Left ventricle myocardium superior (tissue), 1 donor: ENCODE measurements around the gene DRC7. TPM values are rescaled to one million over a fixed set of nuclear protein-coding genes. Genes with fewer than 3 reads are reported as not detected.
"Not testable (repeated sequence)": the region's sequence is repeated elsewhere in the genome, so short reads cannot be mapped to it uniquely, and the experiment has no call there.

Experiments used
- ATAC-seq: fragments of 200-7000 bp; cut with Tn5 transposase; one replicate; pipeline ENCODE4 v1.9.1; 2020; ENCODE audit warnings: mild to moderate bottlenecking, moderate library complexity
- DNase-seq: peaks from one replicate; pipeline ENCODE4 v3.0.0-alpha.2; 2020
- intact Hi-C: fragments of 100-400 bp; cut with micrococcal nuclease; formaldehyde crosslinking; loops from one replicate; pipeline ENCODE4 v1.11.0; 2022
- total RNA-seq: library from RNA; stranded (reverse); fragmentation: NEBNext Ultra II Directional; extraction: Animal tissue kit (Norgen Biotek cat#: 25700); gene quantifications from one replicate; pipeline ENCODE4 v1.2.1, GENCODE V29; 2021
- donor health status: DM: no; HTN: yes; CAD: no; lungs with severe emphysema.

DRC7 gene
- total RNA-seq, 1 donor from 2014 or later, result not detected

DNA sequence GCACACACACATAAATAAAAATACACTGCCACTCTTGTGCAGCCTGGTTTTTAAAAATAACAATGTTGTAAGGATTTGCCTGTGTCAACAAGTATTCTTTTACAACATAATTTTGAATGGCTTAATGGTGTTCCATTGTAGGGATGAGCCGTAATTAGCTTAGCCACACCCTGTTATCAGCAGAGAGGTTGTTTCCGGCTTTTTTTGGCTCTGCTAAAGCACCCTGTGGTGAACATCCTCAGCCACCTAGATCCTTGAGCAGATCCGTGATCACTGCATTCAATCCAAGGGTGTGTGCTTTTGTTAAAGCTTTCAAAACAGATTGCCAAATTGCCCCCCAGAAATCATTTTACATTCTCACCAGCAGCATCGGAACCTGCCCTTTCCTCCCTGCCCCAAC lies 47.9 kb downstream of the DRC7 start:
- ATAC-seq (no peak), DNase-seq (no peak)
- intact Hi-C loops, result no loop called here

DNA sequence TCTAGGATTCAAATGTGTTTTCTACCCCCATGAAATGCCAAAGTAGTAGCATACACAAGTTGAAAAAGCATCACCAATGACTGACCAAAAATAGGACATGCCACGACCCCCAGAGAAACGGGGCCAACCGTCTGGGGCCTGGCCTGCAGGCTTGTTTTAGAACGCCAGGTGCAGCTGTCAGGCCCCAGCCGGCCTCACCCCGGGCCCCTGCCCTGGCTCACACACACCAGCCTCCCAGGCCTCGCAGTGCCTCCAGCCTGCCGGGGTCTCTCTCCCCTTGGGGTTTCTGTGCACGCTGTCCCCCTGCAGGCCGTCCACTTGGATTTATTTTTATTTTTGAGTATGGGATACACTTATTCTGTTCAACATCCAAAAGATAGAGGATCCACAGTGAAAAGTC lies 48.9 kb downstream of the DRC7 start:
- ATAC-seq (no peak), DNase-seq (peak; percentile 23)

DNA sequence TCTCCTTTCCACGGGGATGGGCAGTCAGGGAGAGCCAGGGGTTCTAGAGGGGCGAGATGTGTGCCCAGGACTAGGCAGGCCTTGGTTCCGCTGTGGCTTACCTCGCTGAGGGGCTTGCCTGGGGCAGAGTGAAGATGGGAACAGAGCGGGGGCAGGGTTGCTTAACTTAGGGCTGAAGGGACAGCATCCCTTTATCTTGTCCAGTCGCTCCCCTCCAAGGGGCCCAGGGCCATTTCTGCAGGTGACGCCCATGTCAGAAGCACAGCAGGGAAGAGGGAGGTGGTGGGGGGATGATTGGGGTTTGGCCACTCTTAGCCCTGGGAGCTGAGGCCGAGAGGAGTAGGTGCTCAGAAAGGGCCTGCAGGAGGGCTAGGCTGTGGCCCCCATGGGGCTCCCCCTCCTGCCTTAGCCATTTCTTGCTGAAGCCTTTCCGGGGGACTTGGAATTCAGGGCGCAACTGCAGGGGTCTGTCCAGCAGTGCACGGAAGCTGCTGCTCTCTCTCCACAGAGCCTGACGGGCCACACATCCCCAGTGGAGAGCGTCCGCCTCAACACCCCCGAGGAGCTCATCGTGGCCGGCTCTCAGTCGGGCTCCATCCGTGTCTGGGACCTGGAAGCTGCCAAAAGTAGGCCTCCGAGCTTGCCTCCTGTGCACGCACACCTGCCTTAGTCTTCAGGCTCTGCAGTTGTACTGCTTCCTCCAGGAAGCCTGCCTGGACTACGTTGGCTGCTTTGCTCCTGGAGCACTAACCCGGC lies 49.5 kb downstream of the DRC7 start:
- DNase-seq (peak; percentile 17), ATAC-seq (no peak)
- intact Hi-C loops, result no loop called here

More for the DNA sequence above, 48.9 kb downstream of the DRC7 start:
- intact Hi-C loops, result no loop called here

DNA sequence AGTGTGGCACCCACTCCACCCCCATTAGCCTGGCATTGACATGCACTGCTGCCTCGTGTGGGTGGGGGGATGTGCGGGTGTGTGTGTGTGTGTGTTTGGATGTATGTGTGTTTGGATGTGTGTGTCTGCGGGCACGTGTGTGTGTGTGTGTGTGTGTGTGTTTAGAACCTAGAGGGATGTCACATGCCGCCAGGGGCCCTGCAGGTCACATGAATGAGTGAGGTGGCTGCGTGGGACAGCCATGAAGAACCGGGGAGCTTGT lies 50.0 kb downstream of the DRC7 start:
- intact Hi-C loops, result no loop called here
- DNase-seq (no peak), ATAC-seq (no peak)

DNA sequence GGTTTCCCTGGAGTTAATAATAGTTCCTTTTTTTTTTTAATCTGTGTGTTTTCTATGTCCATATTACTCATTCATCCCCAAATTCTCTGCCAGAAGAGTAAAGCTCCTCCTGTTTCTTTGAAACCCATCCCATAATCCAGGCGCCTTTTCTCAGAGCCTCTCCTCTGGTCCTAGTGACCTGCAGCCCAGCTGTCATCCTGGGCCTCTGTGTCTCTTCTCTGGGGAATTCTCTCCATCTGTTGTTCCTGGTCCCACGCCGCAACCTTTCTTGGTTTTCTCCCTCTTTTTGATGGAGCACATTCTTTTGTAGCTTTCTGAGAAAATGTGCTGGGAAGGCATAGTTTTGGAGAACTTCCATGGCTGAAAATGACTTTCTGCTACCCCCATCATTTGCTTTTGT lies 51.2 kb downstream of the DRC7 start:
- DNase-seq (no peak), ATAC-seq (no peak)
- intact Hi-C loops, result no loop called here

DNA sequence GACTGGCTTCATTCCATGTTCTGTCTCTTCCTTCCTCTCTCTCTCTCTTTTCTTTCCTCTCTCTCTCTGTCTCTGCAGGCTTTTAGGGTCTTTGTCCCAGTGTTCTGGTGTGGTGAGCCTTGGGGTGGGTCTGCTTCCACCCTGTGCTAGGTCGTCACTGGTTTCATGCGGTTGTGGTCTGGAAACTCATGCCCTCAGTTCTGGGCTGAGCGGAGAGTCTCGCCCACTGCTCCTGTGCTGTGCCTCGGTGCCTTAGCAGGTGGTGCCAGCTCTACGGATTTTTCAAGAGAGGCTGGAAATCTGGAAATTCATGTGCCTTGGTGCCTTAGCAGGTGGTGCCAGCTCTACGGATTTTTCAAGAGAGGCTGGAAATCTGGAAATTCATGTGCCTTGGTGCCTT lies 51.7 kb downstream of the DRC7 start:
- ATAC-seq, intact Hi-C loops: not testable (repeated sequence)

DNA sequence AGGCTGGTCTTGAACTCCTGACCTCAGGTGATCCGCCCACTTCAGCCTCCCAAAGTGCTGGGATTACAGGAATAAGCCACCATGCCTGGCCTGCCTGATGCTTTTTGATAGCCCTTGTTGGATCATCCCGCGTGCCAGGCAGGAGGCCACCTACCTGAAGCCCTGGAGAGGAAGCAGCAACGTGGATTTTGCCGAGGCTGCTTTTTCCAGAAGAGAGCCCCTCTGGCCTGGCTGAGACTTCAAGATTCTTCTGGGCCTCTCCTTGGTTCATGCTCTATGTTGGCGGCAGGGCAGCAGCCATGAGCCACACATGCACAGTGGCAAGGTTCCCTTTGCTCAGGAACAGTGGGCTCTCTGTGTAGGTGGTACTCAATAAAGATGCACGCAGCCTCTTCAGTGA lies 52.5 kb downstream of the DRC7 start:
- ATAC-seq, result no peak
- intact Hi-C loops, result no loop called here
- no peak for DNase-seq

More for the DNA sequence above, 51.7 kb downstream of the DRC7 start:
- DNase-seq, result not testable (repeated sequence)

DNA sequence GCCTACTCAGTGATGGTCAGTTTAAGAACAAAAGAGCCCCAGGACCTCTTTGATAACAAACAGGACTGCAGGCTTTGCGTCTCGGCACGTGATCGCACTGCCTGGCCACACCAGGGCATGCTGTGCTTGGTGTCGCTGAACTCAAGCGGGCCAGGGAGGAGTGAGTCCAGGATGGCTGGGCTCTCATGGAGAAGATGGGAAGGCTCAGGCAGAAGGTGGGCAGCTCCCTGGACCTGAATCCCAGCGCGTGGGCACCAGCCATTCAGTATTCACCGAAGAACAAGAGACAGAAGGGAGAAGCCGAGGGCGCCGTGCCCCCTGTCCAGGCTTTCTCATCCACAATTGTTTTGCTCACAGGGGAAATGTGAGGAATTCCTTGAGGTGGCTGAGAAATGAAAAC lies 52.9 kb downstream of the DRC7 start:
- DNase-seq (no peak), ATAC-seq (no peak)
- intact Hi-C loops, result no loop called here

DNA sequence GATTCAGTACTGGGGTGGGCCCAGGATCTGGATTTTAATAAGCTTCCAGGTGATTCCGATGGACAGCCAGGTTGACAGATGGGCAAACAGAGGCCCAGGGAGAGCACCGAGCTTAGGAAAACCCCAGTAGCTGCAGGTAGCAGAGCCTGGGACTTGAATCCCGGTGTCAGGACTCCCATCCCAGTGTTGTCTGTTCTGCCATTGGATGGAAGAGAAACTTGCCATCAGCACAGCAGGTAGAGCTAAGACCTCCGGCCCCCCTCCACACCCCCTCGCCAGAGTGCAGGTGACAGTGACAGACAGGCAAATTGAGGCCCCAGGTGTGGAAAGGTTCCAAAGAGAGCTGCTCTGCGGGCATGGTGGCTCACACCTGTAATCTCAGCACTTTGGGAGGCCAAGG lies 53.4 kb downstream of the DRC7 start:
- DNase-seq (no peak), ATAC-seq (no peak)
- intact Hi-C loops, result no loop called here

DNA sequence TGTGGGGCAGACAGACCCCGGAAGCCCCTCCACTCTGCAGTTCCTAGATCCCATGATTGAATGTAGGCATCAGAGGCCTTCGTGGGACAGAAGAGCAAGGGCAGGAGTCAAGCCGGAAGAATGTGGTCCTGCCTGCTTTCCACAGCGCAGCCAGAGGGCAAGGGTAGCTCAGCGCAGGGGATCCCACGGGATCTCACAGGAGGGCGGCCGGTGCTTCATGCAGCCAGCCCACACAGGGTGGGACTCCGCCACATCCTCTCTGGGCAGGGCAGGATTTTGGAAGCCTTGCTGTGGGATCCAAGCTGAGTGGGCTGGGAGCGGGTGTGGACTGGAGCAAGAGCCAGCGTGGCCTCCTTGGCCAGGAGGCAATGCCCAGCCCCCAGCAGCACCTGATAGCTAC lies 54.0 kb downstream of the DRC7 start:
- peak; percentile 17 for DNase-seq
- intact Hi-C loops, result no loop called here
- no peak for ATAC-seq

DNA sequence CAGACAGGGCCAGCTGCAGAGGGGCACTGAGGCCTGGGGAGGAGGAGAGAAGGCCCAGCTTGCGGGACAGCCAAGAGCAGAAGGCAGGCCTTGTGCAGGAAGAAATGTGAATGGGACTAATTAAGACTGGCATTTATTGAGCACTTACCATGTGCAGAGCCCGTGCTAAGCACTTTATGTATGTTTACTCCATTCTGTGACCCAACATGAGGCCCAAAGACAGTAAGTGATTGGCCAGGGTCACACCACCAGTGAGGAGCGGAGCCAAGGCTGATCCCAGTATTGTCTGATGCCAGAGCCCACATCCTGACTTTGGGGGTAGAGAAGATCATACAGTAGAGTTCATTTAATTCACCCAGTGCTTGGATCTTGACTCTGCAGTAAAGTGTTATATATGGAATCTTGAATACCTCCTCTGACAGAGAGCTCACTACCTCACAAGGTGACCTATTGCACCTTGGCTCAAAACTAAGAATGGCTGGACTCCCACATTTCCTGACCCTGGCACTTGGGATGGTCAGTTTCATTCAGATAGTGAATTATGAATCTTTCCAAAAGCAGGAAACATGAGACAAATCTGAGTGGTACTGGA lies 54.6 kb downstream of the DRC7 start:
- intact Hi-C loops, result no loop called here
- DNase-seq (no peak), ATAC-seq (no peak)

DNA sequence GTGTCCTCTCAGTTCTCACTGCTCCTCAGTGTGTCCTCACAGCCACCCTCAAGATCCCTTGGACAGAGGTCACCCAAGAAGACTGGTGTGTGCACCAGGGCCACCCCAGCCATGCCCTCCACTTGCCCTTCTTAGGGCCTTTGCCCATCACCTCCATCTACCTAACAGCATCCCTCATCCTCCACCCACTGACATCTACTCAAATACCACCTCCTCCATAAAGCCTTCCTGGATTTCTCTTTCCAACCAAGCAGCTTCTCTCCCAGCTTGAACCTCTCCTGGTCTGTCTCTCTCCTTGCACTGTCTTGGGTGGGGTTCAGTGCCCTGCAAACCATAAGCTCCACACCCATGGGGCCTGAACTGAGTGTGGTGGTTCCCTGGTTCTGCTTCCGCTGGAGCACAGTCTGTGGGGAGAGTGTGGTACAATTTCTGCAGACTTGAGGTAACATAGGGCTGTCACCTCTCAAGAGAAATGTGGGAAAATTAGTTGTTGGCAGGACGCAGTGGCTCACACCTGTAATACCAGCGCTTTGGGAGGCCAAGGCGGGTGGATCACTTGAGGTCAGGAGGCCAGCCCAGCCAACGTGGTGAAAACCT lies 55.3 kb downstream of the DRC7 start:
- DNase-seq (no peak), ATAC-seq (no peak)
- intact Hi-C loops, result no loop called here

DNA sequence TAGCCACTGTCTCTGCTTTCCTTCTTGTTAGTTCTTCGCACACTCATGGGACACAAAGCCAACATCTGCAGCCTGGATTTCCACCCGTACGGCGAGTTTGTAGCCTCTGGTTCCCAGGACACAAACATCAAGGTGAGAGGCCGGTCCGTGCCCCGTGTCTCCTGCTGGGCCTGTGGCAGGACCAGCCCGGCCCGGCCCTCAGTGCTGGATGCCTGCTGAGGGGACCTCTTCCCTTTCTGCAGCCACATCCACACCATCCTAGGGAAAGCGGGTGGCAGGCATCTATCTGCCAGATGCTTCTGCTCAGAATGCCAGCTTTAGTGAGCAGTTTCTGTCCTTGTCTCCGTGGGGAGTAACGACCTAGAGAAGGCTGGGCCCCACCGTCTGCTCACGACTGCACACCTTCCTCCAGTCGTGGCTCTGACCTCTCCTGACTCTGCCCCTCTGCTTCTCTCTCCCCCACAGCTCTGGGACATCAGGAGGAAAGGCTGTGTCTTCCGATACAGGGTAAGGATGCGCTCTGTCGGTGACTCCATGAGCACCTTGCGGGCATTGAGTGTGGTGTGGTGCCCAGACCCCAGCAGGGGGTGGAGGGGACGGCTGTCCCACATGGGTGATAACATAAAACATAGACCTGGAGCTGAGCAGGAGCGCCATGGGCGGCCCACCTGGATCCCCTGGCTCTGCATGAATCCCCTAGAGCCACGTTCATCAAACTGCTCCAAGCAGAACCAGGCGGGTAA lies 56.4 kb downstream of the DRC7 start:
- peak; percentile 25 for DNase-seq
- intact Hi-C loops, result no loop called here

DNA sequence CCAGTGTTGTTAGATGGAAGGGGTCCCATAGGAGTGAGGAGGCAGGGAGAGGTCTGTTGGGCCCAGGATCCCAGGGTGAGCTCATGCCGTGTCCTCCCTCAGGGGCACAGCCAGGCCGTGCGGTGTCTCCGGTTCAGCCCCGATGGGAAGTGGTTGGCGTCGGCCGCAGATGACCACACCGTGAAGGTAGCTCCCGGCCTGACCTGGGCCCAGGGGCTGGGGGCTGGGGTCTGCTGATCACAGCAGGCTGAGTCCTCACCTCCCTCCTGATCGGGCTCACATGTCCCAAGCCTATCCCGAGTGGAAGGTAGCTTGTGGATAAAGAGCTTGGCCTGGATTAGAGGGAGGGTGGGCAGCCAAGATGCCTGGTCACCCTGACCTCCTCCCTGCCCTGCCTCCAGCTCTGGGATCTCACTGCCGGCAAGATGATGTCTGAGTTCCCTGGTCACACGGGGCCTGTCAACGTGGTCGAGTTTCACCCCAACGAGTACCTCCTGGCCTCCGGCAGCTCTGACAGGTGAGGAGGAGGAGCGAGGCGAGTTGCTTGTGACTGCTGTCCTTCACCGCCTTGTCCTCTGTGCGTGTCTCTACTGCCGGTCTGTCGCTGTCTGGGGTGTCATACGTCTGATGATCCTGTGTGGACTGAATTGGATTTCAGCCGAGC lies 57.1 kb downstream of the DRC7 start:
- DNase-seq (peak; percentile 20), ATAC-seq (no peak)
- intact Hi-C loops, result no loop called here

More for the DNA sequence above, 56.4 kb downstream of the DRC7 start:
- ATAC-seq, result no peak

DNA sequence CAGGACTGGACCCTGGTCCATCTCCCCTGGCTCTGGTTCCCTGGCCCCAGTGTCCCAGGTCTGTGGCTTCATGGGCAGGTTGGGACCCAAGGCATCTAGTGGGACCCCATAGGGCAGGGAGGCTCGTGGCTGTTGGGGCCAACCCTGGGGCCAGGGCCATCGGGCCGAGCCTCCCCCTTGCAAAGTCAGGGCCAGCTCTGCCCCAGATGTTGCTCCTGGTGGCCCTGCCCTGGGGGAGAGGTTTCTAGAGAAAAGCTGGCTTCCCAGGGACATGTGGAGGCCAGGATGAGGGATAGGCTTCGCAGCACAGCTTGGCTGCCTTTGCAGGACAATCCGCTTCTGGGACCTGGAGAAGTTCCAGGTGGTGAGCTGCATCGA lies 57.6 kb downstream of the DRC7 start:
- intact Hi-C loops, result no loop called here
- DNase-seq, result peak; percentile 19
- no peak for ATAC-seq

DNA sequence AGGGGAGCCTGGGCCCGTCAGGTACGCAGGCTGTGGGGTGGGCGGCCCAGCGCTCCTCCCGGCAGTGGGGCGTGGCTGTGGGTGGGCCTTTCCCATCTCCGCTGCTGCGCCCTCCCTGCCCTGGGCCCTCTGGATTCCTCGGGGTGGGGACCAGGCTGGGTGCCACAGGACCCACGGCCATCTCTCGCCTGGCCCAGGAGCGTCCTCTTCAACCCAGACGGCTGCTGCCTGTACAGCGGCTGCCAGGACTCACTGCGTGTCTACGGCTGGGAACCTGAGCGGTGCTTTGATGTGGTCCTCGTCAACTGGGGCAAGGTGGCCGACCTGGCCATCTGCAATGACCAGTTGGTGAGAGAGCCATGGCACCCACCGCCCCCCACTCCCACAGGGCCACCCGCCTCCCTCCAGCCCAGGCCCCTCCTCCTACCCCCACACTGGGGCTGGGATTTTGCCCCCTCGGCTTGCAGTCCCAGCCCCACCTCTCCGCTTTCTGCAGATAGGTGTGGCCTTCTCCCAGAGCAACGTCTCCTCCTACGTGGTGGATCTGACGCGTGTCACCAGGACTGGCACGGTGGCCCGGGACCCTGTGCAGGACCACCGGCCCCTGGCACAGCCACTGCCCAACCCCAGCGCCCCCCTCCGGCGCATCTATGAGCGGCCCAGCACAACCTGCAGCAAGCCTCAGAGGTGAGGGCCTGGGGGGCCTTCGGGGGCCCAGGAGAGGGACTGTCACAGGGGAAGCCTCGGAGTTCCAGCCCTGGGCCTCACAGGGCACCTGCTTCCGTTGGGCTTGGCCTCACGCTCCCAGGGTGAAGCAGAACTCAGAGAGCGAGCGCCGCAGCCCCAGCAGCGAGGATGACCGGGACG lies 58.2 kb downstream of the DRC7 start:
- intact Hi-C loops, result no loop called here
- ATAC-seq, result no peak
- DNase-seq, result peak; percentile 27

DNA sequence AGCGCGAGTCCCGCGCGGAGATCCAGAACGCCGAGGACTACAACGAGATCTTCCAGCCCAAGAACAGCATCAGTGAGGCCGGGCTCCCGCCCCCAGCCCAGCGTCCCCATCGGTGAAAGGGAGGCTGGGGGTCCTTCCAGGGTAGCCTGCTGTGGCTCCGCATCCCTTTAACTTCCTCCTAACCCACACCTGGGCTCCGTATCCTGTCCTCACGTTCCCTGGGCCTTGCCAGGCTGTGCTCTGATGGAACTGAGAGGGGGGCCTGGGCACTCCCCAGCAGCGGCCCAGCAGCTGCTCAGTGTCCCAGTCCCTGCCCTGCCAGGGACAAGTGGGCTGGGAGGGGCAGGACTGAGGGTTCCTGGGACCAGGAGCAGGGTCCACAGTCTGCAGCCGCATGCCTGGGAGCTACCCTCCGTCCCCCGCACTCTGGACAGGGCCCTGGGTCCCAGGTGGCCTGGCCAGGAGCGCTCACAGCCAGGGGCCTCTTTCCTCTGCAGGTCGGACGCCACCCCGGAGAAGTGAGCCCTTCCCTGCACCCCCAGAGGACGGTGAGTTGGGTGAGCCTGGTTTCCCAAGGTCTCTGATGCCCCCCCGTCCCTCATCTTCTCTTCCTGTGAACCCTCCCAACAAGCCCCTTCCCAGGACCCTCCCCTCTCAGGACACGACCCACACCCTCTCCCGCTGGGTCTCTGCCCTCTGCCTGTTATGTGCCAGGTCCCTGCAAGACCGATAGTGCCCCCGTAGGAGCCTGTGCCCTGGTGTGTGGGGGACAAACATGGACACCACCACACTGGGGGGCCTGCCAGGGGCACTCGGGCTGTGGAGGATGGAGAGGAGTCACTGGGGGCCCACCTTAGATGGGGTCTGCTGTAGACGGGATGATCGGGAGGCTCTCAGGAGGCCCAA lies 59.1 kb downstream of the DRC7 start:
- intact Hi-C loops, result no loop called here

More for the DNA sequence above, 59.1 kb downstream of the DRC7 start:
- ATAC-seq (no peak), DNase-seq (peak; percentile 23)
